Body of pancreas (tissue), 4 donors: ENCODE measurements around the gene LRRC1.

Experiments used
- POLR2A ChIP-seq, 3 donors: fragments of 450-650 bp; IDR thresholded peaks; one replicate each; pipeline ENCODE4 v1.6.1; 2016; ENCODE audit warnings: antibody characterized with exemption in 3 of 3, mild to moderate bottlenecking in 2 of 3
- TF ChIP-seq, protein P1 (sequence below), 7 experiments: fragments of 450-650 bp in 4 of 7; fragments of 200-600 bp in 3 of 7; sonication (generic) in 3 of 7; IDR thresholded peaks; one replicate each; pipeline ENCODE4 v1.5.1; 2016 to 2019; ENCODE audit warnings: antibody characterized with exemption in 7 of 7

- TF ChIP-seq, protein P1, sequence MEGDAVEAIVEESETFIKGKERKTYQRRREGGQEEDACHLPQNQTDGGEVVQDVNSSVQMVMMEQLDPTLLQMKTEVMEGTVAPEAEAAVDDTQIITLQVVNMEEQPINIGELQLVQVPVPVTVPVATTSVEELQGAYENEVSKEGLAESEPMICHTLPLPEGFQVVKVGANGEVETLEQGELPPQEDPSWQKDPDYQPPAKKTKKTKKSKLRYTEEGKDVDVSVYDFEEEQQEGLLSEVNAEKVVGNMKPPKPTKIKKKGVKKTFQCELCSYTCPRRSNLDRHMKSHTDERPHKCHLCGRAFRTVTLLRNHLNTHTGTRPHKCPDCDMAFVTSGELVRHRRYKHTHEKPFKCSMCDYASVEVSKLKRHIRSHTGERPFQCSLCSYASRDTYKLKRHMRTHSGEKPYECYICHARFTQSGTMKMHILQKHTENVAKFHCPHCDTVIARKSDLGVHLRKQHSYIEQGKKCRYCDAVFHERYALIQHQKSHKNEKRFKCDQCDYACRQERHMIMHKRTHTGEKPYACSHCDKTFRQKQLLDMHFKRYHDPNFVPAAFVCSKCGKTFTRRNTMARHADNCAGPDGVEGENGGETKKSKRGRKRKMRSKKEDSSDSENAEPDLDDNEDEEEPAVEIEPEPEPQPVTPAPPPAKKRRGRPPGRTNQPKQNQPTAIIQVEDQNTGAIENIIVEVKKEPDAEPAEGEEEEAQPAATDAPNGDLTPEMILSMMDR (IDR thresholded peaks at IDR 0.05), result no peak
- TF ChIP-seq POLR2A (IDR thresholded peaks at IDR 0.05), result no peak
Measured at GRCh38 chr6:53830366-53830765, 35.6 kb downstream of the LRRC1 start.
